MG63 (cell line): ENCODE results near the gene TIMP3. TPM values are rescaled to one million over a fixed set of nuclear protein-coding genes. Genes with fewer than 3 reads are reported as not detected.

Source experiments
- DNase-seq: peaks from one replicate; pipeline ENCODE4 v3.0.0-alpha.2; 2020
- H3K27me3 ChIP-seq: fragments of 250-450 bp; sonication (Bioruptor Pico); 2 replicates; pipeline ENCODE4 v1.5.1; 2020; ENCODE audit warnings: mild to moderate bottlenecking, moderate library complexity
- H3K36me3 ChIP-seq: fragments of 250-450 bp; sonication (Bioruptor Pico); 2 replicates; pipeline ENCODE4 v1.5.1; 2020; ENCODE audit warnings: mild to moderate bottlenecking, moderate library complexity
- H3K4me3 ChIP-seq: fragments of 250-450 bp; sonication (Bioruptor Pico); 2 replicates; pipeline ENCODE4 v1.5.1; 2020; ENCODE audit warnings: mild to moderate bottlenecking, moderate library complexity
- H3K9me3 ChIP-seq: fragments of 250-450 bp; sonication (Bioruptor Pico); 2 replicates; pipeline ENCODE4 v1.5.1; 2020; ENCODE audit warnings: mild to moderate bottlenecking, moderate library complexity
- total RNA-seq: library from RNA; depleted of rRNA; stranded (reverse); fragments of >200 nt; shearing (Covaris generic); gene quantifications from 2 replicates; pipeline ENCODE4 v1.2.3, GENCODE V29; 2014; ENCODE audit warnings: low replicate concordance

The TIMP3 gene
- total RNA-seq, 1 experiment from 2014 or later: 63.3 TPM

DNA sequence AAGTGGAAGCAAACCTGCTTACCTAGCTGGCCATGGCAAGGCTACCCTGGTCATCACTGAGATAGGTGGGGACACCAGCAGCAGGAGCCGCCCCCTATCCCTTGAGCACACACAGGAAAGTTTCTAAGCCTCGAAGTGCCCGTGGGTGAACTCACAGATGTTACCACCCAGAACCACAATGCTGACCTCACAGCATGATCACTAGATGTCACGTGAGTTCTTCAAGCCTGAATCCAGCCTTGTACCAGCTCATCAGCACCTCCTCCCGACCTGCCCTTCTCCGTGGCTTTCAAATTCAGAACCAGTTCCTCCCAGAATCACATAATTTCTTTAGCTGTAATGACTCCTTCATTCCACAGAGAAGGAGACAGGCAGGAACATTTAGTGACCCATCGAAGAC is 24.7 kb upstream of the TIMP3 start:
- DNase-seq: no peak
- Histone ChIP-seq H3K4me3 (no peak overlapping the region), H3K9me3 (no peaks in the 10 kb centered on the region), H3K27me3 (no peaks in the 10 kb centered on the region), H3K36me3 (no peaks in the 10 kb centered on the region)

- no peaks in the 10 kb centered on the region for H3K27me3 ChIP-seq
- H3K9me3 ChIP-seq: no peaks in the 10 kb centered on the region
- H3K36me3 ChIP-seq: no peaks in the 10 kb centered on the region
- no peak overlapping the region for H3K4me3 ChIP-seq
- no peak for DNase-seq
Observed at GRCh38 chr22:32777987-32778386, 23.5 kb upstream of the TIMP3 start.

GRCh38 chr22:32780726-32781310 is 20.7 kb upstream of the TIMP3 start:
- H3K4me3 ChIP-seq: no peak overlapping the region
- no peaks in the 10 kb centered on the region for H3K36me3 ChIP-seq
- H3K9me3 ChIP-seq: no peaks in the 10 kb centered on the region
- H3K27me3 ChIP-seq: no peaks in the 10 kb centered on the region
- no peak for DNase-seq

DNA sequence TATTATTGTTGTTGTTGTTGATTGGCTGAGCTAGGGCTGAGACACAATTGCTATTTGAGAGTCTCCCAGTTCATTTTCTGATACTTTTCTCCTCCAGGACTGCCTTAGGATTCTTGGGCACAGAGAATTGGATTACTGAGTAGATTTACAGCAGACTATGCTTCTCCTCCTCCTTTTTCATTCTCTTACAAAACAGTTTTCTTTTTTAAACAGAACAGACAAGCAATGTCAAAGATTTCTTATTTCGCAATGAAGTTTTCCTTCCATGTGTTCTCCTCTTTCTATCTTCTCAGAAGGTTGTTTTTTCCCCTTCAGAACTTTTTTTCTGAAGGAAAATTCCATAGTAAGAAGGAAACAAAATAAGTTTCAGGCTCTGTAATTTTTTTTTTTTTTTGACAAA is 19.8 kb upstream of the TIMP3 start:
- Histone ChIP-seq H3K27me3 (no peaks in the 10 kb centered on the region), H3K36me3 (no peaks in the 10 kb centered on the region), H3K4me3 (no peak overlapping the region), H3K9me3 (no peaks in the 10 kb centered on the region)
- DNase-seq: no peak

GRCh38 chr22:32785321-32786026 is 16.0 kb upstream of the TIMP3 start:
- DNase-seq: no peak
- Histone ChIP-seq H3K9me3 (no peaks in the 10 kb centered on the region), H3K36me3 (no peaks in the 10 kb centered on the region), H3K4me3 (no peak overlapping the region), H3K27me3 (no peaks in the 10 kb centered on the region)

GRCh38 chr22:32786027-32786418 is 15.5 kb upstream of the TIMP3 start:
- DNase-seq: no peak
- H3K9me3 ChIP-seq: no peaks in the 10 kb centered on the region
- H3K4me3 ChIP-seq: no peak overlapping the region
- H3K27me3 ChIP-seq: no peaks in the 10 kb centered on the region
- H3K36me3 ChIP-seq: no peaks in the 10 kb centered on the region

DNA sequence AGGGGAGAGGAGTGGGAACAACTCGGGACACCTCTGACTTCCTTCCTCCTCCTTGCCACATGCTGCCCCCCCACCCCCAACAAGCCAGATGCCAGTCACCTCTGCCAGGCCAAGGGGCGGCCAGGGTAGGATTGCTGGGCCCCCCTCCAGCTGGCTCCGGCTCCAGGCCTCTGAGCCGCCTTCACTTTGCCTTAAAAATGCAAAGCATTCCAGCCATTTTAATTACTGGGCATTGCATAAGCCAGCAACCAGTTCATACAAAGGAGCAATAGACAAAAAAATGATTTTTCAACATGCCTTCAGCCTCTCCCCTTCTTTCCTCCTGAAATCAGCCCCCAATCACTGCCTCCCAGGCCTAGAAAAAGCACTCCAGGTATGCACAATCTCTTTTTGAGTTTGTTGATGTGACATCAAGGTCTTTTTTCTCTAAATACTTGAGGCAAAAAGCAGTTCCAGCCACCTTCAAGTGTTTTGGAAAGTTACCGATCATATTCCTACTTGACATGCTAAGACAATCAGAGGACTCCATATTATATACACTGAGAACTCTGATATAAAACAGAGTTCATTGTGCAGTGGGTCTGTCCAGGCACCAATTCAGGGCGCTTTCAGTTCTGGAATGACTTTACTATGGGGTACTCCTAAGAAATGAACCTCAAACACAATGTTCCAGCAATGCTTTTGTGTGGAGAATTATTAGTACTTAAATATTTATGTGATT is 12.4 kb upstream of the TIMP3 start:
- Histone ChIP-seq H3K4me3 (no peak overlapping the region), H3K9me3 (no peaks in the 10 kb centered on the region), H3K27me3 (no peaks in the 10 kb centered on the region), H3K36me3 (no peaks in the 10 kb centered on the region)
- DNase-seq: peak; percentile 88

DNA sequence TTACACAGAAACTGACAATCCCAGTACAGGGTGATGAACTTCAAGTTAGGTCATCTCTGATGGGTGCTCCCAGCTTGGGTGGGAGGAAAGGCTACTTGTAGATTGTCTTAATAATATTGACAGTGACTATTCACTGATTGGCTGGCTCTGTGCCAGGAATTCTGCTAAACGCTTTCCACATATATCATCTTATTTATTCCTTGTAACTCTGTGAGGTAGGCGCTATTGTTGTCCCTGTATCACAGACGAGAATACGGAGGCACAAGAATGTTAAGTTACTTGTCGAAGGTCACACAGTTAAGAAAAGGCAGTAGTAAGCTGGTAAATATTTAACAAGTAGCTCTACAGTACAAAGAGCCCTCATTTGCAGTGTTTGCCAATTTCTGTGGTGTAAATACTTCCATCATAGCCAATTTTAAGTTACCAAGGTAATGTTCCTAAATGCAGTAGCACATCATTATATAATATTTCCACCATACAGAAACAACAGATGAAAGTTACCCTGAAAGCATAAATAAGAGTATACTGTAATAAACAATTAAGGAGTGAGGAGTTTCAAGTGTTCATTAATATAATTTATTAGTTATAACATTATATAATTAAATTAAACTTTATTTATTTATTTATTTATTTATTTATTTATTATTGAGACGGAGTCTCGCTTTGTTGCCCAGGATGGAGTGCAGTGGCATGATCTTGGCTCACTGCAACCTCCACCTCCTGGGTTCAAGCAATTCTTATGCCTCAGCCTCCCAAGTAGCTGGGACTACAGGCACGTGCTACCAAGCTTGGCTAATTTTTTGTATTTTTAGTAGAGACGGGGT is 11.5 kb upstream of the TIMP3 start:
- H3K27me3 ChIP-seq: no peaks in the 10 kb centered on the region
- no peaks in the 10 kb centered on the region for H3K9me3 ChIP-seq
- no peak overlapping the region for H3K4me3 ChIP-seq
- no peaks in the 10 kb centered on the region for H3K36me3 ChIP-seq
- DNase-seq: no peak

DNA sequence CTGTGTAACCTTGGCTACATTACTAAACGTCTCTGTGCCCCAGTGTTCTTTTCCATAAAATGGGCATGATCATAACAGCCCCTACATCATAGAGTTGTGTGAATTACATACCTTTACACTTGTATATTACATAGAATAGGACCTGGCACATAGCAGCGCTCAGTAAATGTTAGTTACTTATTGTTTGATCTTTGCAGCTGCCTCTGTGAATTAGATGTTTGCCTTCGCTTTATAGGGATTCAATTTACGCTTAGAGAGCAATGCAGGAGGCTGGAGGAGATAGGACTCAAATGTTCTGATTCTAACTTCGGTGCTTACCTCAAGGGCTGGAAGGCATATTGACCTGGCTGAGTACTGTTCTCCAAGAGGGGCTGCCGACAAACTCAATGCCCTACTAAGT is 10.4 kb upstream of the TIMP3 start:
- DNase-seq: no peak
- Histone ChIP-seq H3K9me3 (no peaks in the 10 kb centered on the region), H3K4me3 (no peak overlapping the region)

GRCh38 chr22:32791485-32791884 is 10.0 kb upstream of the TIMP3 start:
- H3K36me3 ChIP-seq: no peaks in the 10 kb centered on the region
- DNase-seq: no peak
- H3K9me3 ChIP-seq: no peaks in the 10 kb centered on the region
- no peak overlapping the region for H3K4me3 ChIP-seq
- no peaks in the 10 kb centered on the region for H3K27me3 ChIP-seq

More for the DNA sequence above, 10.4 kb upstream of the TIMP3 start:
- no peaks in the 10 kb centered on the region for H3K27me3 ChIP-seq
- H3K36me3 ChIP-seq: no peaks in the 10 kb centered on the region

DNA sequence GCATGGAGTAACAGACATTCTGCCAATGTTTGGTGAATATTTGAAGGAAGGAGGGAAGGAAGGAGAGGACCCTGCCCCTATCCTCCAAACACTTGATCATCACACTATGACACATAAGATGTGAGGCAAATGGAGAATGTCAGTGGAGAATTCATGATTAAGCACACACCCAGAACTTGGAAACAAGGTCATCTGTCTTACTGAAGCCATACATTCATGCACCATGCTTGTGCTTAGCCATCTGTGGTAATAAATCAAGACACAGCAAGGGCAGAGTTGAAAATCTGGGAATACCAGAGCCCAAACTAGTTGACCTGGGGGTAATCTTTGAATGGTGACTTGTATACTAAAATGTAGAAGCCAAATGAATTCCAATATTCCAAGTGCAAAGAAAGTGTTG is 7.9 kb upstream of the TIMP3 start:
- no peak for DNase-seq
- H3K4me3 ChIP-seq: no peak overlapping the region
- no peaks in the 10 kb centered on the region for H3K36me3 ChIP-seq
- no peaks in the 10 kb centered on the region for H3K27me3 ChIP-seq
- H3K9me3 ChIP-seq: no peaks in the 10 kb centered on the region

DNA sequence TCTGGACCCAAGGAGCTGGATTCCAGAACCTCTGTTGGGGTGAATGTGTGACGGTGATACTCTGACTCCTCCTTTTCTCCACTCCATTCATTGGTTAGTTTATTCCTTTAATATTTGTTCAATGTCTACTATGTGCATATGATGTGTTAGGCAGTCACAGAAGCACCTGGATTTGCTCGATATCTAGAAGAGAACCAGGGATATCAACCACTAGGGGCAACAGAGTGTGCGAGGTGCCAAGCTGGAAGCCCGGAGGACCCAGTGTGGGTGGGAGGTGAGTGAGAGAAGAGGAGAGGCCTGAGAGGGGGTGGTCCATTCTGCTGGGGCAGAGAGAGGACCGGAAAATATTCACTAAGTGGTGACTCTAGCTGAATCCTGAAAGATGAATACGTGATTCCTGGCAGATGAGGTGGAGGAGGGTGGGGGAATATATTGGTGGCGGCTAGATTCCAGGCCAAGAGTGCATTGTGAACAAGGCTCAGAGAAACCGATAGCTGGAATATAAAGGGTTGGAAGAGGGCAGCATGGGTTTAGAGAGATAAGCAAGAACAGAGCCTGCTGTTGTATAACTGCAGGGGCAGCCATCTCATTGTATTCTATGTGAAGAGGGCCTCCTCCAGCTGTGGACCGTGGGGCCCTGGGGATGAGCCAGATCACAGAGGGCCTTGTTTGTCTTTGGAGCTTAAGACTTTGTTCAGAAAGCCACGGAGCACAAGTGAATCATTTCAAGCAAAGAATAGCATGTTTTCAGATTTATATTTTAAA is 6.9 kb upstream of the TIMP3 start:
- no peak overlapping the region for H3K4me3 ChIP-seq
- no peaks in the 10 kb centered on the region for H3K27me3 ChIP-seq
- H3K9me3 ChIP-seq: no peaks in the 10 kb centered on the region
- DNase-seq: no peak
- no peaks in the 10 kb centered on the region for H3K36me3 ChIP-seq

DNA sequence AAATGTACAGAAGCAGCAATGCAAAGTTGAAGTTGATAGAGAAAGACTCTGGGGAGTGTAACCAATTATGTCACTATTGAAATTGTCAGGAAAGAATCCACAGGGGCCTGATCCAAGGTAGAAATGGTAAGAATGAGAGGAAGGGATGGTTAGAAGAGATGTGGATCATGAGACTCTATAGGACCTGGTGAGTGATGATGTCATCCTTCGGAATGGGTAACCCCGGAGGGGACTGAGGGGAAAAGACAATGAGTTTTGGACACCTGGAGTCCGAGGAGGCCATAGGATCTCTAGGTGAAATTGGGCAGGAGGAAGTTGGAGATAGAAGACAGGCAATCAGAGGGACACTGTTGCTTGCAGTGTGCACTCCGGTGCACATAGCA is 6.3 kb upstream of the TIMP3 start:
- Histone ChIP-seq H3K4me3 (no peak overlapping the region), H3K9me3 (no peaks in the 10 kb centered on the region), H3K27me3 (no peaks in the 10 kb centered on the region), H3K36me3 (no peaks in the 10 kb centered on the region)
- DNase-seq: no peak

DNA sequence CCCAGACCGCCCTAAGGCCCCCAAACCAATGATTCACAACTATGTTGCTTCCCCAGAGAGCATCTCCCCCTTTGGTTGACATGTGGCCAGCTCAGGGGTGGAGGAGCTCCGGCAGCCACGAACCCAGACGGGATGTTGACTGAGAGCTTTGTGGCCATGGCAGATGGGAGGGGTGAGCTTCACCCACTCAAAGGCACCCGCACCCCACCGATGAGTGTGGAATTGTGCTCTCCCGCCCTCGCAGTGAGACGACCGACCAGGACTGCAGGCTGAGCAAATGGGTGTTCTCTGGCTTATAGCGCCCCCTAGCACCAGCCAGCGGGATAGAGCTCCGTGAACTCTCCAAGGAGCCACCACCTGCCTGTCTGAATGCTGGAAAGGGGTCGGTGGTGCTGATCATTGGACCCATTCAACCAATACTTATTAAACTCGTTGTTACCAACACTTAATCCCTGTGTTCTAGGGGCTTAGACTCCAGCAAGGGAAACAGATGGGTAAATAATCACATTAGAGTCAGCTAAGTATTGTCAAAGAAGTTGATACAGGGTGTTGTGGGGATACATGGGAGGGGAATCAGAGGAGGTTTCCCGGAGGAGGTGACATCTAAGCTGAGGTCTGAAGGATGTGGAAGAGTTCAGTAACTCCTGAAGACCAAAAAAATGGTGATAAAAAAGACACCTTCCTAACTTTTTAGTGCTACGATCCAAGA is 4.5 kb upstream of the TIMP3 start:
- H3K4me3 ChIP-seq: no peak overlapping the region
- no peaks in the 10 kb centered on the region for H3K27me3 ChIP-seq
- no peaks in the 10 kb centered on the region for H3K36me3 ChIP-seq
- peak; percentile 59 for DNase-seq
- no peaks in the 10 kb centered on the region for H3K9me3 ChIP-seq

DNA sequence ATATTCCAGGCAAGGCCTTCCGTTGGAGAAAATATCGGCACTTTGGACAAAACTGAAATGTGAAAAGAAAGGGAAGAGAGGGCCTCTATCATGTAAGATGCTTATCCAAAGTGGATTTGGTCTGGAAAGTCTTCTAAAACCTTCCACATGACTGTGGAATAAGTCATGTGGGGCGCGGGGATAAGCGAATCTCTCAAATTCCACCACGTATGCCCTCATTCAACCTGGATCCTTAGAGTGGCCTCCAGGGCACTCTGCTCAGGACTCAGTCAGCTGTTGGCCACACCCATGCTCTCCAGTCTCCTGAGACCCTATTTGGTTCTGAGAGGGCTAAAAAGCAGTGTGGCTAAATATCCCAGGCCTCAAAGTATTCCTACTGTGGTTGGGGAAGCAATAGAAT is 2.0 kb upstream of the TIMP3 start:
- Histone ChIP-seq H3K27me3 (no peaks in the 10 kb centered on the region), H3K36me3 (0 out of 2 replicates have a peak, but pooled peaks cover 3% of the 10 kb centered on the region), H3K4me3 (no peak overlapping the region), H3K9me3 (no peaks in the 10 kb centered on the region)
- DNase-seq: no peak
